Left lung (tissue), 10 donors: ENCODE data around the gene SCYGR1. TPM values are rescaled to one million over a fixed set of nuclear protein-coding genes. Genes with fewer than 3 reads are reported as not detected.

ENCODE experiments used
- ATAC-seq: fragments of 200-7000 bp; cut with Tn5 transposase; one replicate; pipeline ENCODE4 v1.9.1; 2020; ENCODE audit warnings: moderate library complexity
- DNase-seq, 4 donors: peaks; one replicate each; pipeline ENCODE4 v3.0.0-alpha.2; 2013 to 2020
- H3K27ac ChIP-seq, 2 donors: fragments of 200-600 bp; sonication (generic) in 1 of 2; one replicate each; pipeline versions ENCODE4 v1.5.0 to v1.8.0; 2020 to 2021
- H3K27me3 ChIP-seq, 2 donors: fragments of 200-600 bp; sonication (generic) in 1 of 2; one replicate each; pipeline versions ENCODE4 v1.5.0 to v1.8.0; 2020 to 2021
- H3K36me3 ChIP-seq, 2 donors: fragments of 200-600 bp; sonication (generic) in 1 of 2; one replicate each; pipeline versions ENCODE4 v1.5.0 to v1.8.0; 2020 to 2021
- H3K4me1 ChIP-seq, 2 donors: fragments of 200-600 bp; one replicate each; pipeline ENCODE4 v1.8.0; 2021
- H3K4me3 ChIP-seq, 2 donors: fragments of 200-600 bp; sonication (generic) in 1 of 2; one replicate each; pipeline versions ENCODE4 v1.5.0 to v1.8.0; 2020 to 2021; ENCODE audit warnings: mild to moderate bottlenecking in 1 of 2
- H3K9me3 ChIP-seq, 2 donors: fragments of 200-600 bp; sonication (generic) in 1 of 2; one replicate each; pipeline versions ENCODE4 v1.5.0 to v1.8.0; 2020 to 2021
- intact Hi-C, 2 donors: fragments of 100-400 bp; cut with DNase I; formaldehyde crosslinking; loops; one replicate each; pipeline versions ENCODE4 v1.11.2 to v1.14.2; 2022
- polyA plus RNA-seq, 6 donors: library from polyadenylated mRNA; unstranded; fragments of 120-200 nt; gene quantifications; one replicate each; pipeline ENCODE4 v1.2.1, GENCODE V29; 2013; ENCODE audit not compliant: insufficient read length in 6 of 6
- total RNA-seq, 2 donors: library from RNA; stranded (reverse); fragmentation: NEBNext Ultra II Directional; extraction: Animal tissue kit (Norgen Biotek cat#: 25700); gene quantifications; one replicate each; pipeline ENCODE4 v1.2.1, GENCODE V29; 2021
- TF ChIP-seq, protein P1 (sequence below), 2 donors: fragments of 200-600 bp; sonication (generic) in 1 of 2; IDR thresholded peaks; one replicate each; pipeline versions ENCODE4 v1.5.0 to v1.8.0; 2021; ENCODE audit warnings: antibody characterized with exemption in 2 of 2
- donor health status: DM: no; HTN: yes; CAD: no.
- donor health status: DM: no; HTN: no; CAD: no.

SCYGR1 gene
- total and polyA plus RNA-seq, 8 donors: not detected

DNA sequence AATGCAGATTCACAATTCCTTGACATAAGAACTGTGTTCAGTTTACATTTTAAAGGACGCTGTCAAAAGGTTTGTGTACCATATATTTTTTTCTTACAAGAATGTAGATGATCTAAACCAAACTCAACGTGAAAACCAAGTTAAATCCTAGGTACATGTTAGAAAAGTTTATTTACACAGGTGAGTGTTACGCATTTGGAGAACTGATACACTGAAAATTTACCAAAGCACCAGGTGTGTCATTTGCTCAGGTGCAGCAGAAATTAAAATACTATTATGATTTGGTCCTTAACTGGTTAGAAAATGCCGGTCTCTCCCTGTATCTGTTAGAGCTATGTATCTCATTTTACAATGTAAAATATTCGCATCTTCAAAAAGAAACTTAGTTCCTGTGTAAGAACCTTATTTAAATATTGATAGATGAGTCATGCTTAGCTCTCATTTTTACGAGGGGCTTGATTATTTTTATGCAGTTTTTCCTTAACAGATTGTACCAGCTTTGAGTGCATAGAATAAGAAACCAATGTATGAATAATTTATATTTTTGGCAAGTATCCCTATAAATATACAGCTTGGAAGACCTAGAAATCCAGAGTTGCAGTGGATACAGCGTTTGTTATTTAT is 37.6 kb downstream of the SCYGR1 start:
- intact Hi-C loops: no loop called here
- Histone ChIP-seq H3K27ac (no peak overlapping the region), H3K9me3 (no peaks in the 10 kb centered on the region), H3K36me3 (peaks cover 0 to 28% of the 10 kb centered on the region in 2 donors), H3K4me3 (no peak overlapping the region), H3K27me3 (no peaks in the 10 kb centered on the region), H3K4me1 (no peaks in the 10 kb centered on the region)
- DNase-seq: no peak
- no peak for ATAC-seq
- TF ChIP-seq, protein P1, sequence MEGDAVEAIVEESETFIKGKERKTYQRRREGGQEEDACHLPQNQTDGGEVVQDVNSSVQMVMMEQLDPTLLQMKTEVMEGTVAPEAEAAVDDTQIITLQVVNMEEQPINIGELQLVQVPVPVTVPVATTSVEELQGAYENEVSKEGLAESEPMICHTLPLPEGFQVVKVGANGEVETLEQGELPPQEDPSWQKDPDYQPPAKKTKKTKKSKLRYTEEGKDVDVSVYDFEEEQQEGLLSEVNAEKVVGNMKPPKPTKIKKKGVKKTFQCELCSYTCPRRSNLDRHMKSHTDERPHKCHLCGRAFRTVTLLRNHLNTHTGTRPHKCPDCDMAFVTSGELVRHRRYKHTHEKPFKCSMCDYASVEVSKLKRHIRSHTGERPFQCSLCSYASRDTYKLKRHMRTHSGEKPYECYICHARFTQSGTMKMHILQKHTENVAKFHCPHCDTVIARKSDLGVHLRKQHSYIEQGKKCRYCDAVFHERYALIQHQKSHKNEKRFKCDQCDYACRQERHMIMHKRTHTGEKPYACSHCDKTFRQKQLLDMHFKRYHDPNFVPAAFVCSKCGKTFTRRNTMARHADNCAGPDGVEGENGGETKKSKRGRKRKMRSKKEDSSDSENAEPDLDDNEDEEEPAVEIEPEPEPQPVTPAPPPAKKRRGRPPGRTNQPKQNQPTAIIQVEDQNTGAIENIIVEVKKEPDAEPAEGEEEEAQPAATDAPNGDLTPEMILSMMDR (IDR thresholded peaks at IDR 0.05): no peak

DNA sequence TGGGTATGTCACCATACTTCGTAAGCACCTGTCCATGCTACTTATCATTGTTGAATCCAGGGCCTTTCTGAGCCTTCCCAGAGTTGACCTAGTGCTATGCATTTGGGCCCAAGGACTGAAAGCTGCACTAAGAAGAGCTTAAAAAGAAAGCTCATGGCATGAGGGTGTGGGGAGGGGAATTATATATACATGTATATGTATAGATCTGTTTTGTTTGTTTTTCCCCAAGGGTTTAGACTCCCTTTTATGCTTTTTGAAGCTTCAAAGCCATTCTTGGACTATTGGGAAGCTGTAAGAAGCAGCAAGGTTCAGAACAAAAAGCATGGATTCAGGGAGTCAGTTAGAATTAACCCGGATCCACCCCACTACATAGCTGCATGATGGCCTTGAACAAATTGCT is 39.4 kb downstream of the SCYGR1 start:
- Histone ChIP-seq H3K9me3 (no peaks in the 10 kb centered on the region), H3K27me3 (no peaks in the 10 kb centered on the region), H3K36me3 (peaks cover 0 to 28% of the 10 kb centered on the region in 2 donors), H3K4me1 (no peaks in the 10 kb centered on the region), H3K27ac (no peak overlapping the region), H3K4me3 (no peak overlapping the region)
- intact Hi-C loops: no loop called here
- DNase-seq (no peak), ATAC-seq (no peak)
- TF ChIP-seq, protein P1 (IDR thresholded peaks at IDR 0.05): no peak

DNA sequence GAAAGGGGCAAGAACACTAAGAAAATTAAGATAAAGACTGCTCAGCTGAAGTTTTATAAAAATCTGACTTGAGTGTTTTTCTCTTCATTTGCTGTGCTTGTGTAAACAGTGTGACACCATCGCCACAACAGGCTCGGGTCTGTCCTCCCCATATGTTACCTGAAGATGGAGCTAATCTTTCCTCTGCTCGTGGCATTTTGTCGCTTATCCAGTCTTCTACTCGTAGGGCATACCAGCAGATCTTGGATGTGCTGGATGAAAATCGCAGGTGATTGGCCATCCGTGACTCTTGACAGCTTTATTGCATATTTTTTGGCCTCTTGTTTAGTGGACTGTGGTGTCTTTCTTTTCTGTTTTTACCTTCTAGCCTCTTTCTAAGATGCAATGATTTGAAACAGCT is 40.6 kb downstream of the SCYGR1 start:
- DNase-seq: no peak
- intact Hi-C loops: no loop called here
- no peak overlapping the region for H3K27ac ChIP-seq
- H3K9me3 ChIP-seq: no peaks in the 10 kb centered on the region
- no peaks in the 10 kb centered on the region for H3K27me3 ChIP-seq
- H3K4me1 ChIP-seq: no peaks in the 10 kb centered on the region
- no peak overlapping the region for H3K4me3 ChIP-seq
- TF ChIP-seq, protein P1 (IDR thresholded peaks at IDR 0.05): no peak
- peaks cover 0 to 37% of the 10 kb centered on the region in 2 donors for H3K36me3 ChIP-seq
- ATAC-seq: no peak

DNA sequence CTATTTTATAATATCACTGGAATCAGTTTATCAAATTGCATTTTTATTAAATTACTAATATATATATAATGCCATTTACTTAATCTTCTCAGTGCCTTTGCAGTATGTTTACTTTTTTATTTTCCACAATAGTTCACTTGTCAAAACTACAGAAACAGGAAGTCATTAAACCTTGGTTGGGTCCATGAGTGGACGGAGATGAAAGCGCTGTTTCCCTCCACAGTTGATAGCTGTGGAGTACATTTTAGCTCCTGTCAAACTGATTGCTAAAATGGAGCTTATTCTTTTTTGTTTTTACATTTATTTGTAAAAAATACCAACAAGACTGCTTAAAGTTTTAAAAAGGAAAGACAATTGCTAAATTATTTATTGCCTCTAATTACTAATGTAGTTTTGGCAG is 43.5 kb downstream of the SCYGR1 start:
- peaks cover 0 to 37% of the 10 kb centered on the region in 2 donors for H3K36me3 ChIP-seq
- H3K27me3 ChIP-seq: no peaks in the 10 kb centered on the region
- TF ChIP-seq, protein P1 (IDR thresholded peaks at IDR 0.05): no peak
- intact Hi-C loops: no loop called here
- no peaks in the 10 kb centered on the region for H3K4me1 ChIP-seq
- ATAC-seq (no peak), DNase-seq (no peak)
- H3K4me3 ChIP-seq: no peak overlapping the region
- H3K9me3 ChIP-seq: no peaks in the 10 kb centered on the region
- no peak overlapping the region for H3K27ac ChIP-seq

DNA sequence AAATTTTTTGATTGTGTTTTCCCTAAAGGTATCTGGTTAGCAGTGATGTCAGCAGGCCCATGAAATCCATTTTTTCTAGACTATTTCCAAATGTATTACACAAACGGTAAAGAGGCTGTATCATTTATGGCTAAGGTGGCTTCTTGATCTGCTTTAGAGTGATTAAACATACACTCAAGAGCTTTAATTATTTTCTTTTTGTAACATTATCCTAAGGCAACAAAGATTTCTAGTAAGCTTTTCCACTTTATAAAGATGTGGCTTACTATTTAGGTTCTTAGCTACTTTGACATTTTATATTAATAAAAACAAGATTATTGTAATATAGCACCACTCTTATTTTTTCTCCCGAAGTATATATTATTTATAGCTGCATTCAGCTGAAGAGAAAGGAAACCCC is 46.2 kb downstream of the SCYGR1 start:
- TF ChIP-seq, protein P1 (IDR thresholded peaks at IDR 0.05): no peak
- DNase-seq (no peak), ATAC-seq (no peak)
- no peaks in the 10 kb centered on the region for H3K27me3 ChIP-seq
- H3K4me1 ChIP-seq: no peaks in the 10 kb centered on the region
- peaks cover 0 to 27% of the 10 kb centered on the region in 2 donors for H3K36me3 ChIP-seq
- intact Hi-C loops: no loop called here
- no peak overlapping the region for H3K27ac ChIP-seq
- H3K4me3 ChIP-seq: no peak overlapping the region
- no peaks in the 10 kb centered on the region for H3K9me3 ChIP-seq
